ENCODE data around the gene PRDM10. TPM values are rescaled to one million over a fixed set of nuclear protein-coding genes. Genes with fewer than 3 reads are reported as not detected.

Gene PRDM10
- total RNA-seq, 2 experiments from 2014 or later, result 14.3 to 15.9 TPM

DNA sequence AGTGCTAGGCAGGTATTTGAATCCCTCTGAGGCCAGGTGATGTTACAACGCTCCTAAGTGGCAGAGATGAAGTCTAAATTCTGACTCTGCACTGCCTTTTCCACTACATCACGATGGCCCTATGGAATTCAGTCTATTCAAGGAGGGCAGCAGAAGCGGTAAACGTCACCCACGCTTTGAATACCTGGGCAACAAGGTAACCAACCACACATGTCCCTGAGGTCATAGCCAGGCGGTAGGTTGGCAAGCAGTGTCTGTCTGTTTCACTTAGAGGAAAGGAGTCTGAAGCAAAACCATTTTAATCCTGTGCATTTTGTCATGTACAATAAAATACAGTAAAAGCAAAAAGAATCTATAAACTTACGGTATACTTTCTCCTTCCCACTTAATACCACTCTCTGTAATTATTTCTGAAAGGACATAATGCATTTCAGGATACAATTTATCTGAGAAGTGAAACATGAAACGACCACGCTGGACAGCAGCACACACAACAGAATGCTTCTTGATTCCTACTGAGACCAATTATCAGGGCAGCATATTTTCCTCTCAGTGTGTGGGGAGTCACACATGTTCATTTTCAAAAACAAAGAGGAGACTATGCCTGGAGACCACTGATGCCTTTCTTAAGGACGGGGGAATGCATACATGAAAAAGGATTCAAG, 51.3 kb downstream of the PRDM10 start:
- no peak overlapping the region for H3K4me3 Mint-ChIP-seq
- no peak for DNase-seq
- H3K9me3 Mint-ChIP-seq (ENCODE audit: insufficient read depth), result no peaks in the 10 kb centered on the region
- CTCF ChIA-PET, result no interaction called here
- H3K36me3 Mint-ChIP-seq (ENCODE audit: low read depth), result peaks cover 5% of the 10 kb centered on the region
- no peaks in the 10 kb centered on the region for H3K4me1 Mint-ChIP-seq (ENCODE audit: low read depth)
- POLR2A ChIA-PET, result no interaction called here
- H3K27me3 Mint-ChIP-seq (ENCODE audit: low read depth), result no peaks in the 10 kb centered on the region
- H3K27ac Mint-ChIP-seq, result no peak overlapping the region
- no peak for ATAC-seq

DNA sequence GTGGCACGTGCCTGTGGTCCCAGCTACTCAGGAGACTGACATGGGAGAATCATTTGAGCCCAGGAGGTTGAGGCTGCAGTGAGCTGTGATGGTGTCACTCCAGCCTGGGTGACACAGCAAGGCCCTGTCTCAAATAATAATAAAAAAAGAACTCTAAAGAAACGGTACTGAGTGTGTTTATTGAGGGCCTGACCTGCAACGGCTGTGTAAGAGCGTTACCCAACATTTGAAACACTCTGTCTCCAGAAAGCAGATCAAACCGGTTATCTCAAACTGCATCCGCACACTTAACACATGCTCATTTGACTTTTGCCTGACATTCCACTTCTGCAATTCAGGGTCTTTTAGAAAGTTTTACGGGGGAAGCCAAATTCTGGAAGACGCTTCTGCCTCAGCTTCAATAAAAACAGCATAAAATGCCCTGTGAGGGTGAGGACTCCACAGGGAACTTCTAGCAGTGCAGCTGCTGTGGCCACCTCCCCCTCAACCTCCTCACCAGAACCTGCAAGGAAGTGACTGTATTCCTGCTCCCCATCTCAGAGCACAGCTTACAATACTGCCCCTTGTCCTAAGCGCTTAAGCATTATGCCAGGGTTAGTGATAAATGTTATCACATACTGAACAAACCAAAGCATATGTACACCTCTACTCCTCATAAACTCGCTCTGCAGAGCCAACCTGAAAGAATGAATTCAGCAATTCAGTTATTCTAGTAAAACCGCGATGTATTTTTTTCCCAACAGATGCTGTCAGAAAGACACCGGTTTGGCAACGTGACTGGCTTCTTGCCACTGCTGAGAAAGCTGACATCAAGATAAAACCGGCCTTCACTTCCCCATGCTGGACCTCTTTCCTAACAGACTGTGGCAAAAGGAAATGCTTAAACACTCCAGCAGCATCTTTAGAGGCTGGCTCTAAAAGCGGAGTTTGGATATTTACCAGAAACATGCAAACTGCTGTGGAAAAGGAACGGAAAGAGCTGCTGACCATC, 52.2 kb downstream of the PRDM10 start:
- H3K27me3 Mint-ChIP-seq (ENCODE audit: low read depth), result no peaks in the 10 kb centered on the region
- CTCF ChIA-PET, result no interaction called here
- DNase-seq (no peak), ATAC-seq (no peak)
- H3K27ac Mint-ChIP-seq, result no peak overlapping the region
- no peak overlapping the region for H3K4me3 Mint-ChIP-seq
- H3K9me3 Mint-ChIP-seq (ENCODE audit: insufficient read depth), result no peaks in the 10 kb centered on the region
- H3K4me1 Mint-ChIP-seq (ENCODE audit: low read depth), result no peaks in the 10 kb centered on the region
- peaks cover 6% of the 10 kb centered on the region for H3K36me3 Mint-ChIP-seq (ENCODE audit: low read depth)
- POLR2A ChIA-PET, result no interaction called here

DNA sequence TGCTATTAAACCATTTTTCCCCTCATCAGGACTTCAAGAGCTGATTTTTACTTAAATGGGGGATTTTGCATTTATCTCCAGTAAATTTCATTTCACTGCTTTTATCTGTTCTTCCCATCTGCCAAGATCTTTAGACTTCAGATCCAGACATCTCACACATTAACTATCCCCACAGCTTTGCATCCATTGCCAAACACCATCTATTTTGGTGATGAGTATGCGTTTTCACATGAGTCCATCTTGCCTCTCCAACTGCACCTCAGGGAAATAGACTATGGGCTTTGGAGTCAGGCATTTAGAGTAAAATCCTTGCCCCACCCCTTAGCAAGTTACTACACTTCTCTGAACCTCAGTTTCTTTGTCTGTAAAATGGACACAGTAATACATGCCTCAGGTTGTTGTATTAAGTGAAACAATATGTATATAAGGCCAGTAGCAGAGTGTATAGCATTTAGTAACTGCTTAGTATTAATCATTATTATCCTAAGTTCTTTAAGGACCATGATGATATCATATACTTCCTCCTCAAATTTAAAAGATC, 53.6 kb downstream of the PRDM10 start:
- Mint-ChIP-seq H3K36me3 (ENCODE audit: low read depth) (peaks cover 7% of the 10 kb centered on the region), H3K27ac (no peak overlapping the region), H3K27me3 (ENCODE audit: low read depth) (no peaks in the 10 kb centered on the region), H3K9me3 (ENCODE audit: insufficient read depth) (no peaks in the 10 kb centered on the region), H3K4me1 (ENCODE audit: low read depth) (no peaks in the 10 kb centered on the region), H3K4me3 (no peak overlapping the region)
- no peak for DNase-seq
- ChIA-PET POLR2A (no interaction called here), CTCF (no interaction called here)
- ATAC-seq, result no peak

DNA sequence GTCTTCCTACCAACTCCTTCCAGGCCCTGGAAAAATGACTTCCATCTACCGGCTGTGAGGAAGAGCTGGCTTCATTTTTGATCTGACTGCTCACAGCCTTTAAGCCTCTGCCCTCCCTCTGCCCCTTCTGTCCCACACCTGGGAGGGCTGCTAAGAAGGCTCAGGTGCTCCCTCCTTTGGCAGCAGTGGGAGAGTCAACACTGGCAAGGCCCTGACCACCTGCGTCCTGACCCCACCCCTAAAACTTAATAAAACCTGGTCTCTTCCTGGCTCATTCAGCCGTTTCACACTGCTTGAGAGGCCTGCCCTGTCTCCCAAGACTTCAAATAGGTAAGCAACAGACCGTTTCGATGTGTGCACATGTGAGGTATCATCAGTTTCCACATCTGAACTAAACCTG, 55.2 kb downstream of the PRDM10 start:
- CTCF ChIA-PET, result no interaction called here
- no peak overlapping the region for H3K27ac Mint-ChIP-seq
- H3K9me3 Mint-ChIP-seq (ENCODE audit: insufficient read depth), result no peaks in the 10 kb centered on the region

DNA sequence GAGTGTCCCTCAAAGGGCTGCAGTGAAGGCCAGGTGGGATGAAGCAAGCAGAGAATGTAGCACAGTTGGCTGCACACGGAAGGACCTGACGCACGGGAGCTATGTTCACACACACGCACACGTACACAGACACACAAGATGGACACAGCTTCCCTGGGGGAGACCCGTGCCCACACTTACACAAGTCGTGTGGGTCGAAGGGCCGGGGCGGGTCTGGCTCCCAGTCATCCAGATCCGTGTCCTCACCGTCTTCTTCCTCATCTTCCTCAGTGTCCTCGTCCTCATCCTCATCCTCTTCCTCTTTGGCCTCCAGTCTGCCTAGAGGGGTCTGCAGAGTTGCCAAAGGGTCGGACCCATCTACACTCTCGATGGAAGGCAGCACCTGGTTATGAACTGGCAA, 55.7 kb downstream of the PRDM10 start:
- H3K27me3 Mint-ChIP-seq (ENCODE audit: low read depth), result no peaks in the 10 kb centered on the region

More for the DNA sequence above, 55.2 kb downstream of the PRDM10 start:
- POLR2A ChIA-PET, result no interaction called here
- H3K36me3 Mint-ChIP-seq (ENCODE audit: low read depth), result peaks cover 8% of the 10 kb centered on the region
- no peaks in the 10 kb centered on the region for H3K4me1 Mint-ChIP-seq (ENCODE audit: low read depth)
- no peak overlapping the region for H3K4me3 Mint-ChIP-seq
- no peak for ATAC-seq
- no peak for DNase-seq
- no peaks in the 10 kb centered on the region for H3K27me3 Mint-ChIP-seq (ENCODE audit: low read depth)

GRCh38 chr11:129946256-129946655, 56.4 kb downstream of the PRDM10 start:
- Mint-ChIP-seq H3K27ac (no peak overlapping the region), H3K9me3 (ENCODE audit: insufficient read depth) (no peaks in the 10 kb centered on the region), H3K4me1 (ENCODE audit: low read depth) (no peaks in the 10 kb centered on the region), H3K27me3 (ENCODE audit: low read depth) (no peaks in the 10 kb centered on the region), H3K36me3 (ENCODE audit: low read depth) (peaks cover 12% of the 10 kb centered on the region), H3K4me3 (no peak overlapping the region)
- POLR2A ChIA-PET, result interaction anchor here (0.7 kb wide), 1 partner anchor 12 kb away, joined by 3 read pairs; no protein-coding TSS in a partner anchor
- DNase-seq (no peak), ATAC-seq (no peak)
- CTCF ChIA-PET, result interaction anchor here (0.6 to 1.2 kb wide), 2 partner anchors 9 to 13 kb away, joined by 3 read pairs; no protein-coding TSS in a partner anchor

More for the DNA sequence above, 55.7 kb downstream of the PRDM10 start:
- POLR2A ChIA-PET, result no interaction called here
- DNase-seq, result no peak
- no peaks in the 10 kb centered on the region for H3K9me3 Mint-ChIP-seq (ENCODE audit: insufficient read depth)
- no peak overlapping the region for H3K27ac Mint-ChIP-seq
- H3K4me1 Mint-ChIP-seq (ENCODE audit: low read depth), result no peaks in the 10 kb centered on the region
- no peak for ATAC-seq
- H3K4me3 Mint-ChIP-seq, result no peak overlapping the region
- CTCF ChIA-PET, result no interaction called here
- H3K36me3 Mint-ChIP-seq (ENCODE audit: low read depth), result peaks cover 12% of the 10 kb centered on the region

DNA sequence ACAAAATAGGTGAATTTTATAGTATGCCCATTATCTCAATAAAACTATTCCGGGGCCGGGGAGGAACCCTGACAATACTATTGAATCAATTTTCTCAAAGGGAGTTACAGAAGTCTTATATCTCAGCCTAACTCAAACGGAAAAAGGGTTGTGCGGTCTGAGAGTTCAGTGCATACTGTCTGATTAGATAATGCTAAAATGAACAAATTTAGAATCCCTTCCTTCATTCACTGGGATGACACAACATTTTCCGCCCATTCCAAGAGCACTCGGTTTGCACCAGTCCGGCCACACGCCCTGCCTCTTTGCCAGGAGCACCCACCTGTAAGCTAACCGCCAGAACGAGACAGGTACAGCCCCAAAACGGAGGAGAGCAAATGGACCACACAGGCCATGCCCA, 57.3 kb downstream of the PRDM10 start:
- ChIA-PET CTCF (interaction anchor here (1.2 kb wide), 1 partner anchor 10 kb away, joined by 3 read pairs; no protein-coding TSS in a partner anchor), POLR2A (interaction anchor here (0.7 kb wide), 1 partner anchor 11 kb away, joined by 3 read pairs; no protein-coding TSS in a partner anchor)
- no peak overlapping the region for H3K27ac Mint-ChIP-seq
- H3K9me3 Mint-ChIP-seq (ENCODE audit: insufficient read depth), result no peaks in the 10 kb centered on the region
- ATAC-seq, result no peak
- no peak for DNase-seq
- no peaks in the 10 kb centered on the region for H3K4me1 Mint-ChIP-seq (ENCODE audit: low read depth)
- no peaks in the 10 kb centered on the region for H3K27me3 Mint-ChIP-seq (ENCODE audit: low read depth)
- H3K4me3 Mint-ChIP-seq, result no peak overlapping the region
- H3K36me3 Mint-ChIP-seq (ENCODE audit: low read depth), result peaks cover 12% of the 10 kb centered on the region

DNA sequence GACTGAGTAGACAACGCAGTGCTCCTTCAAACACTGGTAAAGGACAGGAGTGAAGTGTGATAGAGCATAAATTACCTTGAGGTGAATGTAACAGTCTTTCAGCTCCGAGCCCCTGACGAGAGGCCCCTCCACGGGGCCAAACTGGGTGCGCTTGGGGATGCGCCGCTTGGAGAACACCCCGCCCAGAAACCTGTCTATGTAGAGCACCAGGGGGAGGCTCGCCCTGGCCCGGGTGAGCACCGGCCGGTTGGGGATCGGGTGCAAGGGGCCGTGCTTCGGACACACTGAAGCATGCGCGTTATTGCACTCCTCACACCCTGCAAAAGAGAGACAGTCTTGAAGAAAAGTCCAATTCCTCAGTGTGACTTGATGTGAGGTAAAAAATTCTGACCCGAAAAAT, 57.9 kb downstream of the PRDM10 start:
- POLR2A ChIA-PET, result no interaction called here
- DNase-seq (no peak), ATAC-seq (no peak)
- no peak overlapping the region for H3K4me3 Mint-ChIP-seq
- H3K36me3 Mint-ChIP-seq (ENCODE audit: low read depth), result peaks cover 12% of the 10 kb centered on the region
- CTCF ChIA-PET, result no interaction called here
- no peaks in the 10 kb centered on the region for H3K9me3 Mint-ChIP-seq (ENCODE audit: insufficient read depth)
- H3K27me3 Mint-ChIP-seq (ENCODE audit: low read depth), result no peaks in the 10 kb centered on the region
- H3K4me1 Mint-ChIP-seq (ENCODE audit: low read depth), result no peaks in the 10 kb centered on the region
- no peak overlapping the region for H3K27ac Mint-ChIP-seq

- no peak overlapping the region for H3K27ac Mint-ChIP-seq
- peaks cover 12% of the 10 kb centered on the region for H3K36me3 Mint-ChIP-seq (ENCODE audit: low read depth)
- H3K27me3 Mint-ChIP-seq (ENCODE audit: low read depth), result no peaks in the 10 kb centered on the region
- no peak overlapping the region for H3K4me3 Mint-ChIP-seq
- DNase-seq, result no peak
- H3K4me1 Mint-ChIP-seq (ENCODE audit: low read depth), result no peaks in the 10 kb centered on the region
- CTCF ChIA-PET, result interaction anchor here (0.9 kb wide), 1 partner anchor 189 kb away, joined by 3 read pairs; no protein-coding TSS in a partner anchor
- POLR2A ChIA-PET, result no interaction called here
- ATAC-seq, result no peak
- H3K9me3 Mint-ChIP-seq (ENCODE audit: insufficient read depth), result no peaks in the 10 kb centered on the region
Measured at GRCh38 chr11:129943036-129943435, 59.6 kb downstream of the PRDM10 start.

DNA sequence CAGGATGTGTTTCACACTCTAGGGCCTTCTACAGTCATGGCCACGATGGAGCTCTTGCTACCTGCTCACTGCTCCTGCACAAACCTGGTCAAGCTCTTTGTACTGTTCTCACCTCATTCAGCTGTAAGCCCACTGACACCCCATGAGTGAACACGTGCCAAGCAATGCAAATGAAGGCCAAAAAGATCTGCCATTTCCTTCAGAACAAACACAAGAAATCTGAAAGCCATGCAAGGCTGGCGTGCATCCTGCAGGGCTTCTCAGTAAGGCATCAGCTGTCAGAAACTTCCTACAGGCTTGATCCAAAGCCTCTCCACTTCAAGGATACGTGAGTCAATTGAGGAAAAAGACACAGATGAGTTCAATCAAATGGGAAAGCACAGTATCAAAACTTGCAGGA, 63.1 kb downstream of the PRDM10 start:
- ChIA-PET CTCF (interaction anchor here (1.0 to 1.3 kb wide), 2 partner anchors 16 to 182 kb away, joined by 3 to 5 read pairs; no protein-coding TSS in a partner anchor), POLR2A (no interaction called here)

GRCh38 chr11:129938764-129939163, 63.9 kb downstream of the PRDM10 start:
- ChIA-PET POLR2A (no interaction called here), CTCF (no interaction called here)
- ATAC-seq (no peak), DNase-seq (no peak)
- Mint-ChIP-seq H3K9me3 (ENCODE audit: insufficient read depth) (no peaks in the 10 kb centered on the region), H3K27ac (no peak overlapping the region), H3K36me3 (ENCODE audit: low read depth) (peaks cover 9% of the 10 kb centered on the region), H3K4me3 (no peak overlapping the region), H3K27me3 (ENCODE audit: low read depth) (no peaks in the 10 kb centered on the region), H3K4me1 (ENCODE audit: low read depth) (no peaks in the 10 kb centered on the region)

More for the DNA sequence above, 63.1 kb downstream of the PRDM10 start:
- Mint-ChIP-seq H3K9me3 (ENCODE audit: insufficient read depth) (no peaks in the 10 kb centered on the region), H3K36me3 (ENCODE audit: low read depth) (peaks cover 5% of the 10 kb centered on the region), H3K27ac (no peak overlapping the region), H3K4me1 (ENCODE audit: low read depth) (no peaks in the 10 kb centered on the region), H3K4me3 (no peak overlapping the region), H3K27me3 (ENCODE audit: low read depth) (no peaks in the 10 kb centered on the region)
- no peak for DNase-seq
- no peak for ATAC-seq
